ENCODE measurements around the gene NXF1.
"Not testable (repeated sequence)": the region's sequence is repeated elsewhere in the genome, so short reads cannot be mapped to it uniquely, and the experiment has no call there.

The NXF1 gene

GRCh38 chr11:62832336-62833234 is 27.3 kb upstream of the NXF1 start, which contains the start of gene TEX54:
Gene TEX54, minus strand, starts transcription at chr11:62832841.
- no peak for DNase-seq (ENCODE audit: low read depth, low spot score)

DNA sequence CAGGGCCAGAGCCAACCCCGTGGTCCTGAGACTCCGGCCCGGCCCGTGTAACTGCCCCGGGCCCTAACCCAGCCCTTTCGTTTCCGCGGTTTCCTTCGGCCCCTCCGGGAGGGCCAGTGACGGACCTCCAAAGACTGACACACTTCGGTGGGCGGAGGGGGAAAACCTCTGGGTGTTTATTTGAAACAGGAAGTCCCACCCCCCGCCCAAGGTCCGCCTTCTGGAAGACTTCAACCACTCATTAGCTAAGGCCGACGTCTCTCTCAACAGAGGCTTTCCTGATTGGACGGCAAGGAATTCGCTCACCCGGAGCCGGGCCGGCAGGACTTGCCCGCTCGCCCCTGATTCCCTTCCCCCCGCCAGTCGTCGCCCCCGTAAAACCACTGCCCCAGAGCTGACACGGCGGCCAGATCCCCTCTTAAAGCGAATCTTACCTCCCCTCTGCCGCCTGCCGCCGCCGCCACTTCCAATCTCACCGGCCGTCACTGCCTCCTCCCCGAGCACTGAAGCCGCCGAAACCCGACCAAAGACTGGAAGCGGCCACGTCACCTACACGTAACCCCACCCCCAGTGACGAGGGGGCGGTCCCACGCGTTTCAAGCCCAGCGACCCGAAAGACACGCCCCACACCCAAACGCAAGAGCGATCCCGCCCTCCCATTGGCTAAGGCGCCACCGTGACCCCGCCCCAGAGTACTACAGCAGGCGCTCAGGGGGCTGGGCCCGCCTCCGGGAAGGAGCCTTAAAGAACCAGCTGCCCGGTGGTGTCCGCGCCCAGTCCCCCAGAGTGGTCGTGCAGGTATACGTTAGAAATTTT is 26.5 kb upstream of the NXF1 start, which contains the start of gene STX5:
STX5 (minus strand) TSS at position 532 of the 816 bp plus-strand sequence. CDS start 808 bp downstream, outside the sequence.
- DNase-seq (ENCODE audit: low read depth, low spot score) = peak; percentile 99

DNA sequence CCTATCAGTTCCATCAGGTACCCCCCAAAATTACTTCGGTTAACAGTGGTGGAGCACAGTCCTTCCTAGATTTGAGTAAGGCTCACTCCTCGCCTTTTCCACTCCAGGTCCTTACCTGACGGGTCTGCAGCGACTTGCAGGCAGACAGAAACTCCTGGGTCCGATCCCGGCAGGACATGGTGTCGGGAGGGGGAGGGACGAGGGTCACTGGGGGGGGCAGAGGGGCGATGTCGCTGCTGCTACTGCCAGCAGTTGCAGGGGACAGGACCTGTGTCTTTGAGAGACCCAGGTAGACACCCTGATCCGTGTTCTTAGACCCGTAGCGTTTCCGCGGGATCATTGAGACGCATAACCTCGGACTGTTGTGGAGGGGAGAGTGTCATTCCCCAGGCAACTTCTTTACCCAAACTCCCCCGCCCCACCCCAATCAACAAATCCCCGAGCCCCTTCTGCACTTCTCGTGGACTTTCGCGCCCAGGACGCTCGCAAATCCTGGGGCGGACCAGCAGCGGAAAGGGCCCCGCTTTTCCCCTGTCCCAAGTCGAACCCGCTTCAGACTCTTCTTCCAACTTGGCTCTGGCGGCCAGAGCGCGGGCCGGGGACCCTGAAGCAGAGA is 25.8 kb upstream of the NXF1 start:
- DNase-seq (ENCODE audit: low read depth, low spot score) = no peak

- not testable (repeated sequence) for DNase-seq (ENCODE audit: low read depth, low spot score)
Measured at GRCh38 chr11:62828130-62828529, 22.9 kb upstream of the NXF1 start.

GRCh38 chr11:62823677-62824076 is 18.4 kb upstream of the NXF1 start:
- DNase-seq (ENCODE audit: low read depth, low spot score) = no peak

GRCh38 chr11:62817129-62817528 is 11.9 kb upstream of the NXF1 start:
- no peak for DNase-seq (ENCODE audit: low read depth, low spot score)

DNA sequence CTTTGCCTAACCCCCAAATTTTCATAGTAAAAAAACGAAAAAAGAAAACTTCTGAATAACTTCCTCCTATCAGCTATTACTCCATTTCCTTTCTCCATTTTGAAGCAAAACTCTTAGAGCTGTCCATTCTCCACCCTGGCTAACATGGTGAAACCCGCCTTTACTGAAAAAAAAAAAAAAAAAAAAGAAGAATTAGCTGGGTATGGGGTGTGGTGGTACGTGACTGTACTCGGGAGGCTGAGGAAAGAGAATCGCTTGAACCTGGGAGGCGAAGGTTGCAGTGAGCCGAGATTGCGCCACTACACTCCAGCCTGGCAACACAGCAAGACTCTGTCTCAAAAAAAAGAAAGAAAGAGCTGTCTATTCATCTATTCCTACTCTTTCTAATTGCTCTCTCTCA is 11.3 kb upstream of the NXF1 start:
- no peak for DNase-seq (ENCODE audit: low read depth, low spot score)

- DNase-seq (ENCODE audit: low read depth, low spot score) = no peak
Measured at GRCh38 chr11:62811659-62812058, 6.4 kb upstream of the NXF1 start.

GRCh38 chr11:62810748-62811147 is 5.5 kb upstream of the NXF1 start:
- DNase-seq (ENCODE audit: low read depth, low spot score) = no peak

DNA sequence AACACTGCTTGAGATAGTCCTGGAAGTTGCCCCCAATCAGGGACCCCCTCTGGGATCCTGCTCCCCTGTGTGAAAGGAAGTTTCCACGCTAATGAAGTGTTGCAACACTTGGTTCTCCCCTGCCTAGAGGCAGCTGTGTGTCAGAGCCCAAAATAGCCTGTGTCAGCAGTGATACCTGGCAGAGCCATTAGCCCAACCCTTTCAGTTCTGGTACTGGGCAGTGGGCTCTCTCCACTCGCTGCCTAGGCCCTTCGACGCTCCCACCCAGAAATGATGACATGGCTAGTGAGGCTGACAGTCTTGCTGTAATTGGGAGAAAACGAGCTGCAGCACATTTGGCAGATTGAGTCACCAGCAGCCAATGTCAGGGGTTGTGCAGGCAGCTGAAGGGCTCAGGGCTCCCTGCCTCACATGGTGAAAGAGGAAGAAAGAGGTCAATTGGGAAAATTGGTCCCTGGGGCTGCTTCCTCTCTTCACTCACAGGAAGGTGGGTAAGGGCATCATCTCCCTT is 1.4 kb upstream of the NXF1 start:
- no peak for DNase-seq (ENCODE audit: low read depth, low spot score)

DNA sequence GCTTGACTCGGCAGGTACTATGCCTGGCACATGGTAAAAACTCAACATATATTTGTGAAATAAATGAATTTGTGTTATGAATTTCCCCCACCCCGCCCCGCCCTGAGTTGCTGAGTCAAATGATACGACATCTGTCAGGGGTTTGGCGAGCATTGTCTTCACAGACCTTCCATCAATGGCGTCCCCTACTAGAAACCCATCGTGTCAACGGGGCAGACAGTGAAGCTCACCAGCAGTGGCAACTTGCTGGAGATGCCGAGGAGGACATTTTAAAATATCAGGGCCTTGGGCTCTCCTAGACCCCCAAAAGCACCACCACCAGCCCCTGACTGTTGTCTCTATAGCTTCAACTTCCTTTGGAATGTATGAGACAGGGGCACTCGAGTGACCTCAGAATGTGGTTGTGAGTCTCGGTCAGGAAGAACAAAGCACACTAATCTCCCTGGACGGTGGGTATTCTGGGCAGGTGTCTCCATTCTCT is 761 bp upstream of the NXF1 start:
- DNase-seq (ENCODE audit: low read depth, low spot score) = peak; percentile 22

DNA sequence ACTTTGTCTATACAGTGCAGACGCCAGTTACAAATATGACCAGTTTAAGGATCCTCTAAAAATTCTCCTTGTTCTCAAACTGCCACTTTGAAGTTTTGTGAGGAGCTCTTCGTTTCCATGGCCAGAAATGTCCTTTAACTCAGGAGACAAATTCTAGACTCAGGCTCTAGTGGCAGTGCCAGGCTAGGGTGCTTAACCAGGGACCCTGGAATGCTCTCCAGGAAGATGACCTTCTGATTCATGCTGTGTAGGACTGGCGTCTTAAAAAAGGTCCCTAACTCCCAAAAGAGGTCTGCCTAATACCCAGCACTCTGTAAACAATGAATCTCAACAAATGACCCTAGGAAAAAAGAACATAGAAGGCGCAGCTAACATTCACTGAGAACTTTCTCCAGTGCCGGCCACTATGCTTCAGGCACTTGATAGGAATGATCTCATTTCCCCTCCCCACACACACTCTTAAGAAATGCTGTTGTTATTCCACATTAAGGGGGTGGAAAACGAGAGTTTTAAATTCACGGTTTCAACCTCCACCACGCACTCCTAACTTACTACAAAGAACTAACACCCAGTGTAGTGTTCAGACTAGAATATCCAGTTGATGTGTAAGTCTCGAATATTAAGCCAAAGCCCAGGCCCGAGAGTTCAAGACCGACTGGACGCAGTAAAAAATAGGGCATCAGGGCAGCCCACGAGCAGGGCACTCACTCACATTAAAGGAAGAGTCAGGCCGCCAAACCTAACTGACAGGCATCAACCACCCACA is 747 bp downstream of the NXF1 start:
- DNase-seq (ENCODE audit: low read depth, low spot score) = no peak

GRCh38 chr11:62801071-62801470 is 4.2 kb downstream of the NXF1 start:
- DNase-seq (ENCODE audit: low read depth, low spot score) = no peak

DNA sequence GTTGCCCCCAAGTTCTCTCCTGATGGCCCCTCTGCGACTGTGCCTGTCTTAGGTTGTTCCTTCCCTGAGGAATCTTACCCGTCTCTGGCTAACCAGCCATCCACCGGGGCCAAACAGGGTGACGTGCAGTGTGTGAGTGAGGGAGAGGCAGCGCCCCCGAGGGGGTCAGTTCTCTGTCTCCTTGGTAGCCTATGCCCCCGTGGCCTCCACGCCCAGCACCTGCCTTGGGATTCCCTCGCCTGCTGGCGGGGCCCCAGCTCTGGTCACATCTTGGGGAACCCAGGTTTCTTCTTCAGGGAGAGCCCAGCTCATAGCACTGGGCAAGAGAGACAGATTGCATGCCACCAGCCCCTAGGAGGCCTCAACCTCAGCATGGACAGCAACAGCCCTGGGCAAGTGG is 5.8 kb downstream of the NXF1 start:
- no peak for DNase-seq (ENCODE audit: low read depth, low spot score)

DNA sequence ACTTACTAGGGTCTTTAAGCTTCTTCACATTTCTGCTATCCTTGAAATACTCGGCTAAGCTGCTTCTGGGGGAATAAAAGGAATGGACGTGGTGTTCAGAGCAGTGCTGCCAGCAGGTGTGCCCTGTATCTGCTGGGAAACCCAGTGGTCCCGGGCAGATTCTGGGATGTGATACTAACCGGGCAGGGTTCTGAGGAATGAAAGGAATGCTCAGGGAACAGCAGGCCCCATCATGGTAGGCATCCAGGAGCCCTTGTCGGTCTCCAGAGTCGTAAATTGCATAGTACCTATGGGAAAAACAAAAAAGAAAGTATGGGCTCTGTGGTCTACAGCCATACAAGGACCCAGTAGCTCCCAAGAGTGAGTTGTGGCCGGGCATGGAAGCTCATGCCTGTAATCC is 9.0 kb downstream of the NXF1 start:
- peak; percentile 32 for DNase-seq (ENCODE audit: low read depth, low spot score)

- no peak for DNase-seq (ENCODE audit: low read depth, low spot score)
Measured at GRCh38 chr11:62794201-62794775, 11.0 kb downstream of the NXF1 start.

DNA sequence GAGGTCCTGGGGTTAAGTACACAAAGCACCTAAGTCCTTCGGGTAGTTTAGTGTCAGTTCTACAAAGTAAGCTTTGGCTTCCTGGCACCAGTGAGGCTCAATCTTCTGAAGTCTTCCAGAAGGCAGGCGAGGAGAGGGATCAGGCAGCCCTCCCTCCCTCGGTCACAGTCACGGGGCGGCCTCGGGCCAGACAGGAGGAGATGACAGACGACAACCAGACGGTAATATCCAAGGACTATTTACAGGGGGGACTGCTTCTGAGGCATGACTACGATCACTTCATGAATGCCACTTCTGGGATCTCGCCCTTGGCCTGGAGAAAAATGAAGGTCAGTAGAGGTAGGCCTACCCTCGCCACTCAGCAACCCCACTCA is 13.1 kb downstream of the NXF1 start:
- peak; percentile 68 for DNase-seq (ENCODE audit: low read depth, low spot score)

DNA sequence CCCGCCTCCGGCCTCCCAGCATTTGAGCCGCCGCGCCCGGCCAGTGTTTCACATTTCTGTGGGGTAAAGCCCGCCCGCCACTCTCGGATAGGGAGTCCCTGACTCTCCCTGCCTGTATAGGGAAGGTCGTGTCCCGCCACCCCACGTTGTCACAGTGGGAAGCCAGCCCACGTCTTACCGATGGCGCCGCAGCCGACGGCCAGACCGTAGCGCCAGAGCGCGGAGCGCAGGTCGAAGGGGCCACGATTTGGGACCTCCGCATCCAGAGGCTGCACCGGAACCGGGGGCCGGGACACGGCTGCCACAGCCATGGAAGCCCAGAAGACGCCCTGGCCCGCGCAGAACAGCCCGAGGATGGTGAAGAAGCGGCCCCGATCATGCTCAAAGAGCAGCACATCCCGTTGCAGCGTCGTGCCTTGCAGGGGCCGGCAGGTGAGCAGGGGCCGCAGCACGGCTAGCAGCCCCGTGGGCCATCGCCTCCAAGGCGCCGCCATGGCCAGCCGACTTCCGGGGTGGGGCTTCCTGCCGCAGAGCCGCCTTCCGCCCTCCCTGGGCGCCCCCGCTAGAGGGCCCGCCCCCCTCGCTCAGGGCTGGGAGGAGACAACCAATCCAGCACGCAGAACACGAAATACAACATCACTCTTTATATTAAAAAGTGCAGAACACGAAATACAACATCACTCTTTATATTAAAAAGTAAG is 13.6 kb downstream of the NXF1 start, which contains the start of gene TMEM223:
TMEM223 (minus strand) TSS at position 506 of the 701 bp plus-strand sequence; CDS start at position 494, 12 bp downstream.
- DNase-seq (ENCODE audit: low read depth, low spot score) = peak; percentile 87

DNA sequence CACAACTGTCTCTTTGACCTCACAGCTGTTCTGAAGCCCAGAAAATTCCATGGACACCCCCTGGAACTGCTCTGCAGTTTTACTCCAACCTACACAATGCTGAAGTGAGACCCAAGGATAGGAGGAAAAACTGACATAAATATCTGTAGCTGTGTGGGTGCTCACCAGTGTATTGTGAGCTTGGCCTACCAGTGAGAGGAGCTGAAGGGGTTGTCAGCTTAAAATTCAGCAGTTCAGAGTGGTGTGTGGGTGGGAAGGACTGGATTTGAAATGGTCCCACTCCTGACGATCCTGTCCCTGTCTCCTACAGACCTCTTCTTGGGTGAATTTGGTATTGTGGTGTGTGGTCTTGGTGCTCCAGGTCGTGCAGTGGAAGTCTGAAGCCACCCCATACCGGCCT is 15.7 kb downstream of the NXF1 start:
- DNase-seq (ENCODE audit: low read depth, low spot score) = no peak

DNA sequence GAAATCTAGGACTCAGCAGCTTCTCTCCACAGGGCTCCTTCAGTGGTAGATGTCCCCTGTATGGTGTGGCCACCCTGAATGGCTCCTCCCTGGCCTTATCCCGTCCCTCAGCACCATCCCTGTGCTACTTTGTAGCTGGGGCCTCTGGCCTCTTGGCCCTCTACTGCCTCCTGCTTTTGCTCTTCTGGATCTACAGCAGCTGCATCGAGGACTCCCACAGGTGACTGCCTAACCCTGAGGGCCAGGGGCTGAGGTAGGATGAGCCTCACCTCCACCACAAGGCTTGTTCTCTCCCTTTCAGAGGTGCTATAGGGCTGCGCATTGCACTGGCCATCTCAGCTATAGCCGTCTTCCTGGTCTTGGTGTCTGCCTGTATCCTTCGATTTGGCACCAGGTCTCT is 16.2 kb downstream of the NXF1 start:
- DNase-seq (ENCODE audit: low read depth, low spot score) = peak; percentile 31

All from ELF-1 (cell line).